Tibial artery (tissue), 4 donors: ENCODE results near the gene LAMC2.
A peak's percentile ranks its signal among the peaks of the same experiment; 100 is the strongest.

Experiments
- DNase-seq, 2 donors: peaks; one replicate each; pipeline ENCODE4 v3.0.0-alpha.2; 2019
- H3K27ac ChIP-seq, 2 donors: fragments of 200-600 bp; sonication (generic) in 1 of 2; 1 replicate in 1 of 2; 2 replicates in 1 of 2; pipeline ENCODE4 v1.5.1; 2018 to 2019; ENCODE audit warnings: mild to moderate bottlenecking in 1 of 2
- H3K27me3 ChIP-seq, 2 donors: fragments of 200-600 bp; sonication (generic) in 1 of 2; one replicate each; pipeline versions ENCODE4 v1.5.1 to v1.6.0; 2016 to 2019
- H3K36me3 ChIP-seq, 3 donors: fragments of 200-600 bp; sonication (generic) in 2 of 3; one replicate each; pipeline ENCODE4 v1.5.1; 2016 to 2019; ENCODE audit warnings: mild to moderate bottlenecking in 2 of 3
- H3K4me1 ChIP-seq, 4 donors: fragments of 200-600 bp; sonication (generic) in 2 of 4; 1 replicate in 3 of 4; 2 replicates in 1 of 4; pipeline ENCODE4 v1.5.1; 2016 to 2019
- H3K4me3 ChIP-seq, 2 donors: fragments of 200-600 bp; sonication (generic) in 1 of 2; 1 replicate in 1 of 2; 2 replicates in 1 of 2; pipeline ENCODE4 v1.5.1; 2018 to 2019; ENCODE audit warnings: mild to moderate bottlenecking in 2 of 2
- H3K9me3 ChIP-seq, 3 donors: fragments of 200-600 bp; sonication (generic) in 1 of 3; one replicate each; pipeline ENCODE4 v1.5.1; 2016 to 2019
- CTCF ChIP-seq, 2 experiments: fragments of 200-600 bp in 1 of 2; fragments of 450-650 bp in 1 of 2; IDR thresholded peaks; one replicate each; pipeline ENCODE4 v1.5.1; 2017 to 2019; ENCODE audit warnings: antibody characterized with exemption in 2 of 2, mild to moderate bottlenecking in 1 of 2, moderate library complexity in 1 of 2
- intact Hi-C: fragments of 100-400 bp; cut with DNase I; formaldehyde crosslinking; loops from one replicate; pipeline ENCODE4 v1.15.0; 2023; ENCODE audit warnings: low total_unique reads

Gene LAMC2

GRCh38 chr1:183281553-183282091 is 95.6 kb downstream of the LAMC2 start:
- Histone ChIP-seq H3K4me3 (peak overlapping the region in 1 of 2 donors; percentile 21), H3K4me1 (peaks cover 0 to 49% (median 32%) of the 10 kb centered on the region in 4 donors), H3K36me3 (no peaks in the 10 kb centered on the region), H3K27me3 (no peaks in the 10 kb centered on the region), H3K27ac (peak overlapping the region; percentile 68 to 85), H3K9me3 (no peaks in the 10 kb centered on the region)
- peak; percentile 86 to 98 for TF ChIP-seq CTCF (IDR thresholded peaks at IDR 0.05)
- intact Hi-C loops, result loop anchor here (2.0 to 10.0 kb wide), 2 partner anchors 37 to 317 kb away; no protein-coding TSS in a partner anchor
- DNase-seq, result peak; percentile 95 to 97

- no peak for DNase-seq
- H3K27me3 ChIP-seq, result no peaks in the 10 kb centered on the region
- no peaks in the 10 kb centered on the region for H3K36me3 ChIP-seq
- peak overlapping the region in 1 of 2 donors; percentile 21 for H3K4me3 ChIP-seq
- peaks cover 0 to 55% (median 39%) of the 10 kb centered on the region in 4 donors for H3K4me1 ChIP-seq
- H3K9me3 ChIP-seq, result no peaks in the 10 kb centered on the region
- peak overlapping the region; percentile 68 to 85 for H3K27ac ChIP-seq
- no peak for TF ChIP-seq CTCF (IDR thresholded peaks at IDR 0.05)
- intact Hi-C loops, result loop anchor here (2.0 to 10.0 kb wide), 2 partner anchors 37 to 317 kb away; no protein-coding TSS in a partner anchor
Observed at GRCh38 chr1:183282101-183282855, 96.2 kb downstream of the LAMC2 start.

GRCh38 chr1:183283286-183283685 is 97.2 kb downstream of the LAMC2 start:
- no peak for DNase-seq
- Histone ChIP-seq H3K27me3 (no peaks in the 10 kb centered on the region), H3K27ac (peak overlapping the region in 1 of 2 donors; percentile 68), H3K4me3 (no peak overlapping the region), H3K4me1 (peaks cover 0 to 64% (median 40%) of the 10 kb centered on the region in 4 donors), H3K36me3 (no peaks in the 10 kb centered on the region), H3K9me3 (no peaks in the 10 kb centered on the region)
- intact Hi-C loops, result loop anchor here (2.0 to 10.0 kb wide), 2 partner anchors 36 to 318 kb away; no protein-coding TSS in a partner anchor
- no peak for TF ChIP-seq CTCF (IDR thresholded peaks at IDR 0.05)

- Histone ChIP-seq H3K4me1 (peaks cover 0 to 60% (median 35%) of the 10 kb centered on the region in 4 donors), H3K4me3 (no peak overlapping the region), H3K36me3 (no peaks in the 10 kb centered on the region), H3K9me3 (no peaks in the 10 kb centered on the region), H3K27me3 (no peaks in the 10 kb centered on the region), H3K27ac (no peak overlapping the region)
- TF ChIP-seq CTCF (IDR thresholded peaks at IDR 0.05), result no peak
- intact Hi-C loops, result loop anchor here (10.0 kb wide), 1 partner anchor 319 kb away; no protein-coding TSS in a partner anchor
- DNase-seq, result no peak
Observed at GRCh38 chr1:183284086-183284485, 98.0 kb downstream of the LAMC2 start.

GRCh38 chr1:183285256-183285655 is 99.2 kb downstream of the LAMC2 start:
- Histone ChIP-seq H3K9me3 (no peaks in the 10 kb centered on the region), H3K27me3 (no peaks in the 10 kb centered on the region), H3K4me3 (no peak overlapping the region), H3K36me3 (no peaks in the 10 kb centered on the region), H3K4me1 (peaks cover 0 to 64% (median 35%) of the 10 kb centered on the region in 4 donors), H3K27ac (no peak overlapping the region)
- intact Hi-C loops, result loop anchor here (10.0 kb wide), 1 partner anchor 320 kb away; no protein-coding TSS in a partner anchor
- no peak for TF ChIP-seq CTCF (IDR thresholded peaks at IDR 0.05)
- DNase-seq, result no peak
